IMR-90 (cell line): ENCODE measurements around the gene POLG2. TPM values are rescaled to one million over a fixed set of nuclear protein-coding genes. Genes with fewer than 3 reads are reported as not detected.
"Not testable (repeated sequence)": the region's sequence is repeated elsewhere in the genome, so short reads cannot be mapped to it uniquely, and the experiment has no call there.

Source experiments
- ATAC-seq: fragments of 200-7000 bp; cut with Tn5 transposase; 2 replicates; pipeline ENCODE4 v1.9.1; 2020; ENCODE audit warnings: low read depth, mild to moderate bottlenecking, moderate library complexity
- BruUV-seq: library from RNA; stranded (reverse); fragments of 400-500 nt; replicated peaks from 2 replicates; lab custom pipeline; 2021; lab: Mats Ljungman, UMichigan
- CTCF ChIA-PET: fragments of 300-600 bp; formaldehyde crosslinking; extraction: SDS; loops from one replicate; lab custom pipeline; 2021; ENCODE audit warnings: antibody characterized with exemption; lab: Yijun Ruan, JAX
- POLR2A ChIA-PET: fragments of 300-600 bp; sonication (Branson Sonifier 250); formaldehyde crosslinking; loops from one replicate; lab custom pipeline; 2022; ENCODE audit warnings: antibody characterized with exemption; ENCODE audit not compliant: unreplicated experiment; lab: Charles Lee
- DNase-seq: peaks from one replicate; pipeline ENCODE4 v3.0.0; 2013
- H2AFZ ChIP-seq: replicated peaks from 2 replicates; pipeline ENCODE3; 2013; ENCODE audit warnings: low read length, mild to moderate bottlenecking; ENCODE audit not compliant: poor library complexity
- H2AK5ac ChIP-seq: 2 replicates; pipeline ENCODE4 v1.6.1; 2013; ENCODE audit warnings: low read depth, low read length, inconsistent platforms
- H2AK9ac ChIP-seq: replicated peaks from 2 replicates; pipeline ENCODE3; 2013; ENCODE audit warnings: mild to moderate bottlenecking, low read depth, low read length, moderate library complexity; ENCODE audit not compliant: poor library complexity
- H2BK120ac ChIP-seq: 2 replicates; pipeline ENCODE4 v1.6.1; 2013; ENCODE audit warnings: low read depth, low read length, inconsistent platforms
- H2BK15ac ChIP-seq: 3 replicates; pipeline ENCODE4 v1.6.1; 2013; ENCODE audit warnings: low read depth, low read length, inconsistent platforms
- H2BK20ac ChIP-seq: 2 replicates; pipeline ENCODE4 v1.6.1; 2013; ENCODE audit warnings: low read depth, mild to moderate bottlenecking, inconsistent platforms, low read length, moderate library complexity
- H2BK5ac ChIP-seq: 2 replicates; pipeline ENCODE4 v1.6.1; 2013; ENCODE audit warnings: mild to moderate bottlenecking, low read depth, low read length, inconsistent platforms; ENCODE audit not compliant: poor library complexity, severe bottlenecking
- H3K14ac ChIP-seq: replicated peaks from 2 replicates; pipeline ENCODE4 v1.6.1; 2013; ENCODE audit warnings: low read depth, low read length, inconsistent platforms
- H3K18ac ChIP-seq: 2 replicates; pipeline ENCODE4 v1.6.1; 2013; ENCODE audit warnings: low read depth, low read length, control low read depth
- H3K23ac ChIP-seq: 2 replicates; pipeline ENCODE4 v1.6.1; 2013; ENCODE audit warnings: low read depth, low read length, inconsistent platforms
- H3K27ac ChIP-seq: 2 replicates; pipeline ENCODE4 v1.5.1; 2013; ENCODE audit warnings: mild to moderate bottlenecking, control low read depth, low read length; ENCODE audit not compliant: insufficient read depth
- H3K27me3 ChIP-seq: 2 replicates; pipeline ENCODE4 v1.6.1; 2013; ENCODE audit warnings: low read length; ENCODE audit not compliant: control insufficient read depth, insufficient read depth
- H3K36me3 ChIP-seq: 2 replicates; pipeline ENCODE4 v1.6.1; 2013; ENCODE audit warnings: low read length, mixed read lengths; ENCODE audit not compliant: control insufficient read depth, insufficient read depth
- H3K4ac ChIP-seq: 2 replicates; pipeline ENCODE4 v1.6.1; 2013; ENCODE audit warnings: low read depth, low read length, inconsistent platforms
- H3K4me1 ChIP-seq: 2 replicates; pipeline ENCODE4 v1.6.1; 2013; ENCODE audit warnings: low read length, mixed read lengths; ENCODE audit not compliant: control insufficient read depth, insufficient read depth
- H3K4me2 ChIP-seq: 2 replicates; pipeline ENCODE4 v1.6.1; 2013; ENCODE audit warnings: low read depth, mild to moderate bottlenecking, control low read depth, low read length, moderate library complexity
- H3K4me3 ChIP-seq: 2 replicates; pipeline ENCODE4 v1.5.1; 2013; ENCODE audit warnings: low read depth, mild to moderate bottlenecking, control low read depth, low read length, moderate library complexity; ENCODE audit not compliant: insufficient read depth
- H3K56ac ChIP-seq: 2 replicates; pipeline ENCODE4 v1.6.1; 2013; ENCODE audit warnings: low read length, inconsistent platforms; ENCODE audit not compliant: insufficient read depth; ENCODE audit errors: extremely low read depth
- H3K79me1 ChIP-seq, 2 experiments: 2 replicates each; pipeline ENCODE4 v1.6.1; 2013; ENCODE audit warnings: low read length in 2 of 2, inconsistent platforms in 1 of 2, low read depth in 1 of 2
- H3K9ac ChIP-seq: 2 replicates; pipeline ENCODE4 v1.6.1; 2013; ENCODE audit warnings: low read depth, low read length, control low read depth
- H3K9me1 ChIP-seq: 2 replicates; pipeline ENCODE4 v1.6.1; 2013; ENCODE audit warnings: low read length, inconsistent platforms; ENCODE audit not compliant: insufficient read depth
- H3K9me3 ChIP-seq: 2 replicates; pipeline ENCODE4 v1.6.1; 2013; ENCODE audit warnings: low read length; ENCODE audit not compliant: control insufficient read depth, insufficient read depth
- H4K20me1 ChIP-seq: 2 replicates; pipeline ENCODE4 v1.6.1; 2013; ENCODE audit warnings: low read length, inconsistent platforms; ENCODE audit not compliant: insufficient read depth
- H4K5ac ChIP-seq: 2 replicates; pipeline ENCODE4 v1.6.1; 2013; ENCODE audit warnings: mild to moderate bottlenecking, low read depth, low read length, control low read depth
- H4K8ac ChIP-seq, 2 experiments: 2 replicates each; pipeline ENCODE4 v1.6.1; 2013; ENCODE audit warnings: low read depth in 2 of 2, low read length in 2 of 2, control low read depth in 1 of 2, inconsistent platforms in 1 of 2
- H4K91ac ChIP-seq: 2 replicates; pipeline ENCODE4 v1.6.1; 2013; ENCODE audit warnings: low read depth, low read length, inconsistent platforms; ENCODE audit not compliant: insufficient read depth
- CEBPB ChIP-seq: IDR thresholded peaks from 2 replicates; pipeline ENCODE4 v1.6.1; 2012; ENCODE audit warnings: low read depth, low read length, improper control_type of control experiment
- CHD1 ChIP-seq: IDR thresholded peaks from 2 replicates; pipeline ENCODE4 v1.6.1; 2012; ENCODE audit warnings: low read depth, low read length, improper control_type of control experiment
- MAZ ChIP-seq: IDR thresholded peaks from 2 replicates; pipeline ENCODE4 v1.6.1; 2012; ENCODE audit warnings: low read depth, mild to moderate bottlenecking, low read length, improper control_type of control experiment, moderate library complexity, borderline replicate concordance
- NFE2L2 ChIP-seq: fragments of 150-350 bp; IDR thresholded peaks from 2 replicates; pipeline ENCODE4 v1.6.1; 2016; ENCODE audit warnings: low read depth, mild to moderate bottlenecking, low read length
- POLR2A ChIP-seq: IDR thresholded peaks from 2 replicates; pipeline ENCODE4 v1.6.1; 2012; ENCODE audit warnings: mild to moderate bottlenecking, low read depth, low read length
- RCOR1 ChIP-seq: IDR thresholded peaks from 2 replicates; pipeline ENCODE4 v1.6.1; 2012; ENCODE audit warnings: mild to moderate bottlenecking, low read length, improper control_type of control experiment; ENCODE audit not compliant: insufficient replicate concordance
- RFX5 ChIP-seq: IDR thresholded peaks from 2 replicates; pipeline ENCODE4 v1.8.0; 2012; ENCODE audit warnings: low read depth, mild to moderate bottlenecking, low read length, moderate library complexity
- WGBS, 2 experiments: methylation state at CpG; one replicate each; pipeline versions ENCODE4 v1.1.5 to v1.1.7; 2013; ENCODE audit warnings: missing lambda C conversion rate in 2 of 2; ENCODE audit not compliant: insufficient read length in 1 of 2; ENCODE audit errors: extremely low coverage in 2 of 2; 5-methylcytosine and 5-hydroxymethylcytosine counted together
- dilution Hi-C: fragments of 300-500 bp; cut with HindIII; formaldehyde crosslinking; loops from one replicate; pipeline ENCODE4 v1.14.3; 2018; ENCODE audit warnings: low sequenced_read_pairs; ENCODE audit not compliant: unreplicated experiment
- in situ Hi-C: fragments of 300-500 bp; cut with MboI; formaldehyde crosslinking; loops from 3 replicates; pipeline ENCODE4 v1.14.3; 2019; ENCODE audit warnings: low sequenced_read_pairs, inconsistent platforms, mixed read lengths
- intact Hi-C: fragments of 100-400 bp; cut with micrococcal nuclease; formaldehyde crosslinking; loops from 2 replicates; pipeline ENCODE4 v1.10.0; 2022
- polyA plus RNA-seq, 3 experiments: library from polyadenylated mRNA; depleted of rRNA; stranded (reverse); fragments of >200 nt; gene quantifications; 2 replicates each; pipeline ENCODE4 v1.2.3, GENCODE V29; 2012; ENCODE audit warnings: low replicate concordance in 1 of 3
- total RNA-seq: library from RNA; depleted of rRNA; stranded (reverse); fragments of >200 nt; gene quantifications from 2 replicates; pipeline ENCODE4 v1.2.3, GENCODE V29; 2012
- TF ChIP-seq, protein P1 (sequence below): fragments of 150-350 bp; IDR thresholded peaks from 2 replicates; pipeline ENCODE4 v1.6.1; 2017; ENCODE audit warnings: mild to moderate bottlenecking, antibody characterized with exemption, low read length, low read depth

POLG2 gene
- total and polyA plus RNA-seq, 2 of the 4 experiments (the other 2 are of a cell fraction): 7.0 to 7.7 TPM

- POLR2A ChIA-PET: no interaction called here
- in situ Hi-C loops: no loop called here
Observed at GRCh38 chr17:64470625-64471024, 26.2 kb downstream of the POLG2 start.

DNA sequence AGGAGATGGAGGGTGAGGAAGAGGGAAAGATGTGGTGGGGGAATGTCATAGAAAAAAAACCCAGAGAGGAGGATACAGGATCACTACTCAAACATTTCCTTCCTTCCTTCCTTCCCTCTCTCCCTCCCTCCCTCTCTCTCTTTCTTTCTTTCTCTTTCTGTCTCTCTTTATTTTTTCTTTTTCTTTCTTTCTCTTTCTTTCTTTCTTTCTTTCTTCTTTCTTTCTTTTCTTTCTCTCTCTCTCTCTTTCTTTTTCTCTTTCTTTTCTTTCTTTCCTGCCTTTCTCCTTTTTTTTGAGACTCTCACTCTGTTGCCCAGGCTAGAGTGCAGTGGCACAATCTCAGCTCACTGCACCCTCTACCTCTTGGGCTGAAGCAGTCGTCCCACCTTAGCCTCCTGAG lies 30.0 kb downstream of the POLG2 start:
- H2BK15ac ChIP-seq, H3K4me1 ChIP-seq, H3K27ac ChIP-seq, H4K5ac ChIP-seq, in situ Hi-C loops, dilution Hi-C loops, H3K4me3 ChIP-seq, H2BK20ac ChIP-seq, H4K91ac ChIP-seq, H3K56ac ChIP-seq, H3K4me2 ChIP-seq, ATAC-seq, POLR2A ChIA-PET, H2BK120ac ChIP-seq, H3K9me1 ChIP-seq, H3K4ac ChIP-seq, H4K8ac ChIP-seq, H3K18ac ChIP-seq, intact Hi-C loops, H3K36me3 ChIP-seq, H3K79me1 ChIP-seq, H3K9me3 ChIP-seq, H3K23ac ChIP-seq, H2AK9ac ChIP-seq, H3K9ac ChIP-seq, DNase-seq, H4K20me1 ChIP-seq, H2BK5ac ChIP-seq, H2AK5ac ChIP-seq, H3K27me3 ChIP-seq, H2AFZ ChIP-seq, BruUV-seq, H3K14ac ChIP-seq: not testable (repeated sequence)
- no CpG with 5 or more reads among the region's 1 CpG for WGBS, 2 experiments
- CTCF ChIA-PET: interaction anchor here (1.2 kb wide), 1 partner anchor 11 kb away, joined by 3 read pairs; no protein-coding TSS in a partner anchor

More at GRCh38 chr17:64470625-64471024, 26.2 kb downstream of the POLG2 start:
- Histone ChIP-seq H2BK20ac (no peak overlapping the region), H4K91ac (no peak overlapping the region), H3K9me1 (no peaks in the 10 kb centered on the region), H3K4me3 (no peak overlapping the region), H3K27ac (no peak overlapping the region), H2AK9ac (no peak overlapping the region), H3K9ac (no peak overlapping the region), H3K27me3 (peaks cover 8% of the 10 kb centered on the region), H4K8ac (no peak overlapping the region), H3K79me1 (no peaks in the 10 kb centered on the region), H3K18ac (no peak overlapping the region), H4K20me1 (no peaks in the 10 kb centered on the region), H4K5ac (no peak overlapping the region), H2BK5ac (no peak overlapping the region), H2AK5ac (no peak overlapping the region), H3K14ac (no peak overlapping the region), H3K4ac (no peak overlapping the region), H3K4me2 (no peak overlapping the region), H2BK15ac (no peak overlapping the region), H3K9me3 (no peaks in the 10 kb centered on the region), H2AFZ (peak overlapping the region; percentile 13), H3K56ac (no peak overlapping the region), H2BK120ac (no peak overlapping the region), H3K36me3 (no peaks in the 10 kb centered on the region), H3K23ac (no peak overlapping the region), H3K4me1 (no peaks in the 10 kb centered on the region)
- DNase-seq: no peak
- no peak for ATAC-seq
- BruUV-seq: no TSS peak
- CTCF ChIA-PET: interaction anchor here (0.6 kb wide), 1 partner anchor 15 kb away, joined by 3 read pairs; no protein-coding TSS in a partner anchor
- TF ChIP-seq CHD1 (no peak), MAZ (no peak), RCOR1 (no peak), CEBPB (no peak), POLR2A (no peak), RFX5 (no peak), NFE2L2 (no peak)
- TF ChIP-seq, protein P1, sequence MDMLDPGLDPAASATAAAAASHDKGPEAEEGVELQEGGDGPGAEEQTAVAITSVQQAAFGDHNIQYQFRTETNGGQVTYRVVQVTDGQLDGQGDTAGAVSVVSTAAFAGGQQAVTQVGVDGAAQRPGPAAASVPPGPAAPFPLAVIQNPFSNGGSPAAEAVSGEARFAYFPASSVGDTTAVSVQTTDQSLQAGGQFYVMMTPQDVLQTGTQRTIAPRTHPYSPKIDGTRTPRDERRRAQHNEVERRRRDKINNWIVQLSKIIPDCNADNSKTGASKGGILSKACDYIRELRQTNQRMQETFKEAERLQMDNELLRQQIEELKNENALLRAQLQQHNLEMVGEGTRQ: no peak
- intact Hi-C loops (no loop called here), dilution Hi-C loops (no loop called here)
- WGBS, 2 experiments: 20% methylated on average over 1 of the region's 4 CpGs; no CpG with 5 or more reads in 1 of the 2 experiments
